Measurements from ENCODE around the gene MAFF.

MAFF gene

DNA sequence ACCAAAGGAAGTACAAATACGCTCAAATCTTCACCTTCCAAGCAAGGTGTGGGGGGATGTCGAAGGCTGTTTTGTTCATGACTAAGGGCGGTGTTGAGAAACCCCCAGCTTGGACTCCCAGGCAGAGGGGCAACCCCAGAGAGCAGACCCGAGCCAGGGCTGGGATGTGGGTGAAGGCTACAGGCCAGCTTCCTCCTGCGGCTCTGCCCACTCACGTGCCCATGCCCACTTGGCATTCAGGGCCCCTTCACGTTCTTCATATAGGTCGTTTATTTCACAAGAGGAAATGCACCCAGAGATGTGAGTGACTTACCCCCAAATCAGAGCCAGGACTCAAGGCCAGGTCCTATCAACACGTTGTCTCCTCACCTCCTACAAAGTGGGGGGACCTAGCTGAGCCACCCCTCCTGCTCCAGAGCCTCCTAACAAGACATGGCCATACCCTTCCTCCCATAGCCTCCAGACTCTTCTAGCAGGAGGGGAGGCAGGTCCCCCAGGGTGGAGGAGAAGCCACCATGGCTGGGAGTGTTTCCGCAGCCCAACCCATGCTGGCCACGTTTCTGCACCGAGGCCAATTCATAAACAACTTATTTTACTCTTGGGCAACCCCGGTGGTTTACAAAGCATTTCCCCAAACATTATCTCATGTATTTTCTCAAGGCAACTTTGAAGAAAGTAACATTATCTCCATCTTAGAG lies 49.0 kb downstream of the MAFF start:
- DNase-seq = no peak

DNA sequence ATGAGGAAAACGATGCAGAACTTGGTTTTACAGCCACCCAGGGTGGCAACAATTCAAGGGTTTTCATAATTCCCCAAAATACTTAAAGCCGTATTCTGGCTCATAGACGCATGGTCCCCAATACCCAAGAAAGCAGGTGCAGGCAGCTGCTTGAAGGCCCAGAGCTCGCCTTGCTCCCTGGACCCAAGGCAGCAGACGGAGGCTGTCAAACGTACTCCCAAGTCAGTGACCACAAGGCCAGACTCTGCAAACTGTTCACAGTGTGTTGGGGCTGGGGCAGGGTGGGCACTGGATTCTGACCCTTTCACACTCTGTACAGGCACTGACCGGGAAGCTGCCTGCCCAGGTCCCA lies 49.5 kb downstream of the MAFF start:
- no peak for DNase-seq

DNA sequence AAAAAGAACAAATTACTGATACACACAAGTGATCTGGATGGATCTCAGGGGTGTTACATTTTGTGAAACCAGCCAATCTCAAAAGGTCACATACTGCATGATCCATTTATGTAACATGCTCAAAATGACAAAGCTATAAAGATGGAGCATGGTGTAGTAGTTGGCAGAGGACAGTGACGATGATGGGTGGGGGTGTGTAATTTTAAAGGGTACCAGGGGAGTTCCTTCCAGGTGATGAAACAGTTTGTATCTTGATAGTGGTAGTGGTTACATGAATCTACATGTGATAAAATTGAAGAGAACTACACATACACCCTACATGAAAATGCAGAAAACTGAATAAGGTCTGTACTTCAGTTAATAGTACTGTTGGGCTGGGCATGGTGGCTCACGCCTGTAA lies 53.9 kb downstream of the MAFF start:
- DNase-seq = no peak

DNA sequence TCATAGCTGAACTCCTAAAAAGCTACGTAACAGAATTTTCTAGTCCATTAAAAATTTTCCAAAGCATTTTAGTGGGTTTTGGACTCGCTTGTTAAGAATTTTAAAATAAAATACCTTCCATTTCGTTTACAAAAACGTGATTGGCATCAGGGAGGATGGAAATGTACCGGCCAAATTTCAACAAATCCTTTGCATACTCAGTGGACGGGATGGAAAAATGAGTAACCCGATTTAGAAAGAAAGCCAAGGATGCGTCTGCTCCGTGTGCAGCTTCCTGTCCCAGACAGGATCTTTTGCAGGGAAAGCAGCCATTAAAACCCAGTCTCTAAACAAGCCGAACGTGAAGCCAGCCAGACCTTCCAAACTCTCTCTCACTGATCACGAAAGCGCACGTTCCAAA lies 55.4 kb downstream of the MAFF start:
- DNase-seq = no peak

DNA sequence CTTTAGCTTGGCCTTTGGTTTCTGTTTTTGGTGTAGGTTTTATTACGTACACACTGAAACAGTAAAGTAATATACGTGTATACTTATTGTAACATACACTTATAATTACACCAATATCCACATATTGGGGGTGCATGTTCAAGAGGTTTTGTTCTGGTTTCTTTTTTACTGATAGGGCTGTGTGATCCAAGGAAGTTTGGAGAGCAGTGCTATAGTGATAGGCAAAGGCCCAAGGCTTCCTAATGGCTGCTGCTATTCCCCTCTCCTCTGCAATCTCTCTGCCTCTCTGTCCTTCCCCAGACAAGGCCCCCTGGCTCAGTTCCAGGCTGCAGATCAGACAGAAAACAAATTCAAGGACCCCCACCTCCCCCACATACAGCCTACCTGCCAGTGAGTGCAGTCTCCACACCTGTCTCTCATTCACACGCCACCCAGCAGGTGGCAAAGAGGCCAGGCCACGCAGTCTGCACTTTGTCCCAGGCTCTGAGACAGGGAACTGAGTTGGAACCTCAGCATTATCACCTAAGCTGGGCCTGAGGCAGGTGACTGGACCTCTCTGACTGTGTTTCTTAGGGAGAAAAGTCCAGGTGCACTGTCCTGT lies 56.0 kb downstream of the MAFF start:
- DNase-seq = no peak

DNA sequence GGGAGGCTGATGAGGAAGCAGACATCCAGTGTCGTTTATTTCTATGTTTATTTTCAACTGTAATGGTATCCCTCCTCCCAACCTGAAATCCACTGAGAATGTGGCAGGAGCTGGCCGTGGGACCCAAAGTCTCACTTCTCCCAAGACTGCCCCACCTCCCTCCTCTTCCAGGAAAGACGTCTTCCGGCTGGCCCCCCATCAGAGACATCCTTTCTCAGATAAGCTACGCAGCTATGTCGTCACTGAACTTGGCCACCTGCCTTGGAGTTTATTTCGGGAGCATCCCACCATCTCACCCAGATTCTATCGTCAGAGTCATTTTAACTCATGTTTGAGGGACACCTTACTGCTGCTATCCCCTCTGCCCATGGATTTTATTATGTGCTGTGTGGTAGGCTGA lies 57.1 kb downstream of the MAFF start:
- no peak for DNase-seq

DNA sequence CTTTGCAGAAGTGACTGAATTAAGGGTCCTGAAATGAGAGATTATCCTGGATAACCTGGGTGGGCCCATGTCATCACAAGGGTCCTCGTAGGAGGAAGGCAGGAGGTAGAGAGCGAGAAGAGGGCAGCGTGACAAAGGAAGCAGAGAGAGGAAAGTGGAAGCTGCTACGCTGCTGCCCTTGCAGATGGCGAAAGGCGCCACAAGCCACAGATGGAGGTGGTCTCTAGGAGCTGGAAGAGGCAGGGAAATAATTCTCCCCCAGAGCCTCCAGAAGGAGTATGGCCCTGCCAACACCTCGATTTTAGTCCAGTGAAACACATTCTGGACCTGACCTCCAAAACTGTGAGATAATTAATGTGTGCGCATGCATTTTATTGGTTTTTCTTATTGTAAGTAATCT lies 57.6 kb downstream of the MAFF start:
- DNase-seq = no peak

DNA sequence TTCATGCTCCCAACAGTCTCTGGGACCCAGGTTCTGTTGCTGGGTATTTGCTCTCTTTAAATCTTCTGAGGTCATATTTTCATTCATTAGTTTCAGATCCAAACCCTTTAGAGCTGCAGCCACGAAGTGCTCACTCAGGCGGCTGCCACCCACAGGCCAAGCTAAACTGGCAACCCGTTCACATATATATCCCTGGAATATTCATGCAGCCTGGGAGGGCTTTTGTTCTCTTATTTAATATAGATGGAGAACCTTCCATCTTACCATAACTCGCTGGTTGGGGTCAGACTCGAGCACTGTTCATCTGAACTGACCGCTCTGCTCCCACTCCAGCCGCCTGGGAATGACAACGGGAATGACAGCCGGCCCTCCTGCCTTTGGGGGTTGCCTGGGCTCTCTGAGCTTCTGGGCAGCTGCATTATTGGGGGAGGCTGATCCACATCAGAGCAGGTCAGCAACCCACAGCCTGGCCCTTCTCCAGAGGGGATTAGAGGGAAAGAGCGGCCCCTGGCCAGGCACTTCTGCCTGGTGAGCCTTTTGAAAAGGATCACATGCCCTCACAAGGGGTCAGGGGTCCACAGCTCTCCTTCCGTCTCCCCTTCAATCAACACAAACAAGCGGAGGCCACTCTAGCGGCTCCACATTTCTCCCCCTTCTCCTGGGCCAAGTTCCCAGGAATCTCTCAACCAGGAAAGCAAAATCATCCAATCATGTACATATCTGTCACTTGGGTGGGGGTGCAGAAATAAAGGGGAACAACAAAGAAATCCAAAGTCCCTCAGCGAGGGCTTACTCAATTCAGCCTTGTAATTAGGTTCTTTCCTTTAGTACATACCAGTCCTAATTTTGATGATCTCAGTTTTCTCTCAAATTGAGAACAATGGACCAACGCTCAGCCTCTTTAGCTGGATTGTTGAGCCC lies 59.2 kb downstream of the MAFF start:
- no peak for DNase-seq

DNA sequence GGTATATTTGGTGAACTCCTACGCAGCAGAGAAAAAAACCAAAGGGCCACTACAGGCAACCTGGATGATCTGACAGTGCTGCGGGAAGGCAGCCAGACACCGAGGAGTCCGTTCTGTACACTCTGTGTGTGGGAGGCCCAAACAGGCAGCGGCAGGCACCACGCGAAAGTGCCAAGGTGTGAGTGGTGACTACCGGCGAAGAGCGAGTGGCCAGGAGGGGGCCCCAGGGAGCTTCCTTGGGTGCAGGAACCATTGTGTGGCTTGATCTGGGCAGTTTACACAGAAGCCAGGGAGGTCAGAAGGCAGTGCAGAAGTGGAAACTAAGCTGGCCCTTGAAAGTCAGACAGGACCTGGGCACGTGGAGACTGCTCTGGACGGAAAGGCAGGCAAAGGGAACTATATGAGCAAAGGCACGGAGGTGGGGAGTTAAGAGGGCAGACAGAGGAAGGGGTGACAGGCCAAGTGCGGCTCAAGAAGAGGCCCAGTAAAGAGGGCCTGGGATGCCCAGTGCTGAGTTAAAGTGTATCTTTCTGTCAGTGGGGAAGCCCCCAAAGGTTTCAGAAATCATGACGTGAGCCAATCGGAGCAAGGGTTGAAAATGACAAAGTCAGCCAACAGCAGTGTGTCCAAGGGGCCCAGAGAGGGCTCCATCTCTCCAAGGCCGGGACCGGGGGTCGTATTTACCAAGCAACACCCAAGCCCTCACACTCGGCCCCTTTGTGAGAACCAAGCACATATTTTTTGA lies 60.4 kb downstream of the MAFF start:
- DNase-seq = peak; percentile 54

DNA sequence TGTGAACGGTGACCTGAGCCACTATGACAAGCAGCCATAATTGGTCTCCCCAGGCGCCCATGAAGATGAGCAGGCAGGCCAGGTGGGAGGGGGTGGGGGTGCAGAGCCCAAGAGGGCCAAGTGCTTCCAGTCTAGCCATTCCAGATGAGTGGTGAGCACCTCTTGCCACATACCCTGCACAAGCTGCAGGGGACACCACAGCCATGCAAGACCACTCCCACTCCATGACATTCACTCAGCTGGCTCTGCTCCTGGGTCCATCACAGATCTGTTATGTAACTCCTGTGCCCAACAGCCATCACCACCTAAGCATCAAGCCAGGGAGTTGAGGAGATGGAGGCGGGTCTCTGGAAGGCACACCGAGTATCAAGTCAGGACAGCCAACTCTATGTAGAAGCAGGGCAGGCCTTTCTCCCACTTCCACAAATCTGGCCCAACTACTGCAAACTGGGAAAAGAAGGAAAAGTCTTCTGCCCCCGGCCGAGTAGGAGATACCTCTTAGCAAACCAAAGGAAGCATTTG lies 62.6 kb downstream of the MAFF start:
- no peak for DNase-seq

Data from CD4-positive, alpha-beta T cell treated with Interleukin-21 for 1 hour (primary cell).